Inflammatory macrophage treated with lipopolysaccharide for 1 hour (primary cell): ENCODE results near the gene PRMT7.

Experiments
- DNase-seq, 2 donors: peaks; one replicate each; pipeline ENCODE4 v3.0.0-alpha.2; 2020 to 2022

Gene PRMT7

GRCh38 chr16:68379472-68380347, 68.9 kb downstream of the PRMT7 start:
- no peak for DNase-seq

- no peak for DNase-seq
These were observed 69.5 kb downstream of the PRMT7 start for GRCh38 chr16:68380348-68380670.

- no peak for DNase-seq
These were observed 70.0 kb downstream of the PRMT7 start for GRCh38 chr16:68380676-68381362.

GRCh38 chr16:68381363-68381724, 70.5 kb downstream of the PRMT7 start:
- no peak for DNase-seq

GRCh38 chr16:68382296-68382718, 71.5 kb downstream of the PRMT7 start:
- DNase-seq, result peak in 1 of 2 donors; percentile 19

GRCh38 chr16:68383858-68384257, 73.0 kb downstream of the PRMT7 start:
- DNase-seq, result no peak

- DNase-seq, result no peak
These were observed 73.7 kb downstream of the PRMT7 start for GRCh38 chr16:68384288-68385161.

- no peak for DNase-seq
These were observed 74.6 kb downstream of the PRMT7 start for GRCh38 chr16:68385371-68385770.

- no peak for DNase-seq
These were observed 75.8 kb downstream of the PRMT7 start for GRCh38 chr16:68386628-68387027.

- no peak for DNase-seq
These were observed 76.5 kb downstream of the PRMT7 start for GRCh38 chr16:68387301-68387700.

GRCh38 chr16:68388124-68388523, 77.3 kb downstream of the PRMT7 start:
- no peak for DNase-seq

- DNase-seq, result no peak
These were observed 78.2 kb downstream of the PRMT7 start for GRCh38 chr16:68389006-68389405.

GRCh38 chr16:68389750-68390371, 79.0 kb downstream of the PRMT7 start:
- DNase-seq, result no peak

GRCh38 chr16:68393333-68393732, 82.5 kb downstream of the PRMT7 start:
- DNase-seq, result no peak

- no peak for DNase-seq
These were observed 84.5 kb downstream of the PRMT7 start for GRCh38 chr16:68395167-68395786.

- DNase-seq, result no peak
These were observed 85.0 kb downstream of the PRMT7 start for GRCh38 chr16:68395815-68396214.

GRCh38 chr16:68396481-68396880, 85.7 kb downstream of the PRMT7 start:
- DNase-seq, result peak; percentile 8 to 34

GRCh38 chr16:68397710-68398201, 86.9 kb downstream of the PRMT7 start:
- no peak for DNase-seq

- no peak for DNase-seq
These were observed 88.6 kb downstream of the PRMT7 start for GRCh38 chr16:68399456-68399855.

- no peak for DNase-seq
These were observed 89.5 kb downstream of the PRMT7 start for GRCh38 chr16:68400083-68400923.

- DNase-seq, result no peak
These were observed 90.2 kb downstream of the PRMT7 start for GRCh38 chr16:68400924-68401460.
